Psoas muscle (tissue), 8 donors: Measurements from ENCODE around the gene ITSN1. TPM values are rescaled to one million over a fixed set of nuclear protein-coding genes. Genes with fewer than 3 reads are reported as not detected.

ENCODE experiments used
- ATAC-seq, 4 donors: fragments of 200-7000 bp; cut with Tn5 transposase; one replicate each; pipeline ENCODE4 v1.9.1; 2020; ENCODE audit warnings: moderate library complexity in 3 of 4, mild to moderate bottlenecking in 2 of 4
- DNase-seq, 2 donors: peaks; one replicate each; pipeline ENCODE4 v3.0.0-alpha.2; 2020
- H3K27ac ChIP-seq: fragments of 200-600 bp; one replicate; pipeline ENCODE4 v1.8.0; 2022
- H3K27me3 ChIP-seq, 3 donors: fragments of 200-600 bp in 1 of 3; one replicate each; pipeline versions ENCODE4 v1.6.1 to v1.8.0; 2013 to 2022; ENCODE audit warnings: low read length in 2 of 3, mild to moderate bottlenecking in 2 of 3, moderate library complexity in 1 of 3; ENCODE audit not compliant: insufficient read depth in 3 of 3
- H3K36me3 ChIP-seq, 2 donors: fragments of 200-600 bp in 1 of 2; one replicate each; pipeline versions ENCODE4 v1.6.1 to v1.8.0; 2013 to 2022; ENCODE audit warnings: low read depth in 1 of 2, mild to moderate bottlenecking in 1 of 2, moderate library complexity in 1 of 2; ENCODE audit not compliant: insufficient read depth in 1 of 2
- H3K4me1 ChIP-seq: fragments of 200-600 bp; one replicate; pipeline ENCODE4 v1.8.0; 2022
- H3K4me3 ChIP-seq: fragments of 200-600 bp; one replicate; pipeline ENCODE4 v1.8.0; 2022; ENCODE audit warnings: mild to moderate bottlenecking
- H3K9me3 ChIP-seq: fragments of 200-600 bp; one replicate; pipeline ENCODE4 v1.8.0; 2022
- WGBS, 3 donors: extraction: QIAGEN DNeasy Blood & Tissue Kit; methylation state at CpG; one replicate each; pipeline versions ENCODE4 v1.1.6 to v1.1.7; 2013; 5-methylcytosine and 5-hydroxymethylcytosine counted together
- intact Hi-C, 2 donors: fragments of 100-400 bp; cut with DNase I; formaldehyde crosslinking; loops; one replicate each; pipeline versions ENCODE4 v1.11.0 to v1.14.2; 2022
- polyA plus RNA-seq, 3 donors: library from polyadenylated mRNA; stranded (reverse); fragments of 200-250 nt; gene quantifications; one replicate each; pipeline ENCODE4 v1.2.3, GENCODE V29; 2013
- total RNA-seq, 4 donors: library from RNA; stranded (reverse); fragmentation: NEBNext Ultra II Directional in 2 of 4; extraction: Animal tissue kit (Norgen Biotek cat#: 25700) in 2 of 4; gene quantifications; one replicate each; pipeline versions ENCODE4 v1.2.1 to v1.2.4, GENCODE V29; 2021 to 2023
- TF ChIP-seq, protein P1 (sequence below): fragments of 200-600 bp; IDR thresholded peaks from one replicate; pipeline ENCODE4 v1.8.0; 2022; ENCODE audit warnings: antibody characterized with exemption
- donor health status: healthy with polysubstance abuse.
- donor health status: DM: no; HTN: no; CAD: no; lungs with moderate emphysema.
- donor health status: Bipolar disorder and iron deficiency.
- donor health status: healthy.
- donor health status: DM: yes; HTN: yes; CAD: no.
- donor health status: DM: no; HTN: no; CAD: no.
- donor health status: DM: no; HTN: no; CAD: no.
- donor health status: DM: yes; HTN: yes; CAD: no.

Gene ITSN1
- total and polyA plus RNA-seq, 7 donors, result 9.3 to 43.8 (median 22.4) TPM

DNA sequence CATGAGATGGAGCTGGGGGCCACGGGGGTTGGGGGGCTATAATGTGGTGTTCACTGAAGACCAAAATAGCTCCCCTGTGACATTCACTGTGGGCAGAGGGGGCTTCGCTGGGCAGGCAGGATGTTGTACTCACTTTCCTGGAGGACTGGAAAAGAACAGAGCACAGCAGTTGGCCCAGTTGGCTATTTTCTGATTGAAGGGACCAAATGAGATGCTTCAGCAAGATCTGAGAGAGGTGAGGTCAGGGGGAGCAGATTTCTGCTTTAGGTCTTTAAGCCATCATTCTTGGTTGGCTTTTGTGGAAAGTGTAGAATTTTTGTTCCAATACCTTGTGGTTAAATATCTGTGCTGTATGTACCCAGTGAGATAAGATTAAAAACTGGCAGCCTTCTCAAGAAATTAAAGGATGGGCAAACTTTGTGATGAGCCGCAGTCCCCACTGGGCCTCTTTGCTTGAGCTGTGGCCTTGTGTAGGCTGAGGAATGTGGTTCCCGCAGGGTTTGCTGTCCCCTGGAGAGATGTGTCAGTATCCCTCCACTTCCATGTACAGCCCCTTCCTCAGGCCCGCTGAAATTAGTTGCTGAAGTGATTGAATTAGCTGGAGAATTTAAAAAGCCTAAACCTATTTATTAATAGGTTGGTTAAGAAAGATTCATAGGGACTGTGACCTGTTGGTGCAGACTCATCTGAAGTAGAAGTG, 192.7 kb downstream of the ITSN1 start:
- 82 to 91% (median 91%) methylated on average over 5 of the region's 5 CpGs for WGBS, 3 donors
- H3K9me3 ChIP-seq, result no peaks in the 10 kb centered on the region
- TF ChIP-seq, protein P1, sequence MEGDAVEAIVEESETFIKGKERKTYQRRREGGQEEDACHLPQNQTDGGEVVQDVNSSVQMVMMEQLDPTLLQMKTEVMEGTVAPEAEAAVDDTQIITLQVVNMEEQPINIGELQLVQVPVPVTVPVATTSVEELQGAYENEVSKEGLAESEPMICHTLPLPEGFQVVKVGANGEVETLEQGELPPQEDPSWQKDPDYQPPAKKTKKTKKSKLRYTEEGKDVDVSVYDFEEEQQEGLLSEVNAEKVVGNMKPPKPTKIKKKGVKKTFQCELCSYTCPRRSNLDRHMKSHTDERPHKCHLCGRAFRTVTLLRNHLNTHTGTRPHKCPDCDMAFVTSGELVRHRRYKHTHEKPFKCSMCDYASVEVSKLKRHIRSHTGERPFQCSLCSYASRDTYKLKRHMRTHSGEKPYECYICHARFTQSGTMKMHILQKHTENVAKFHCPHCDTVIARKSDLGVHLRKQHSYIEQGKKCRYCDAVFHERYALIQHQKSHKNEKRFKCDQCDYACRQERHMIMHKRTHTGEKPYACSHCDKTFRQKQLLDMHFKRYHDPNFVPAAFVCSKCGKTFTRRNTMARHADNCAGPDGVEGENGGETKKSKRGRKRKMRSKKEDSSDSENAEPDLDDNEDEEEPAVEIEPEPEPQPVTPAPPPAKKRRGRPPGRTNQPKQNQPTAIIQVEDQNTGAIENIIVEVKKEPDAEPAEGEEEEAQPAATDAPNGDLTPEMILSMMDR, result no peak
- H3K27ac ChIP-seq, result no peak overlapping the region
- ATAC-seq (no peak), DNase-seq (no peak)
- intact Hi-C loops, result no loop called here
- H3K4me3 ChIP-seq, result no peak overlapping the region
- peaks cover 0 to 50% of the 10 kb centered on the region in 2 donors for H3K36me3 ChIP-seq
- H3K4me1 ChIP-seq, result no peaks in the 10 kb centered on the region
- H3K27me3 ChIP-seq, result no peaks in the 10 kb centered on the region

- TF ChIP-seq, protein P1, result no peak
- DNase-seq (no peak), ATAC-seq (no peak)
- Histone ChIP-seq H3K4me1 (no peaks in the 10 kb centered on the region), H3K27ac (no peak overlapping the region), H3K27me3 (no peaks in the 10 kb centered on the region), H3K9me3 (no peaks in the 10 kb centered on the region), H3K4me3 (no peak overlapping the region), H3K36me3 (peaks cover 0 to 47% of the 10 kb centered on the region in 2 donors)
- WGBS, 3 donors, result 84 to 96% (median 87%) methylated on average over 4 of the region's 4 CpGs
- intact Hi-C loops, result no loop called here
These were observed 193.6 kb downstream of the ITSN1 start for GRCh38 chr21:33835920-33836319.

GRCh38 chr21:33836408-33836807, 194.1 kb downstream of the ITSN1 start:
- no peak for ATAC-seq
- intact Hi-C loops, result no loop called here
- WGBS, 3 donors, result 94 to 98% (median 95%) methylated on average over 11 of the region's 11 CpGs
- no peaks in the 10 kb centered on the region for H3K9me3 ChIP-seq
- no peak overlapping the region for H3K27ac ChIP-seq
- no peaks in the 10 kb centered on the region for H3K27me3 ChIP-seq
- H3K36me3 ChIP-seq, result peaks cover 0 to 43% of the 10 kb centered on the region in 2 donors
- H3K4me3 ChIP-seq, result no peak overlapping the region
- no peak for DNase-seq
- H3K4me1 ChIP-seq, result no peaks in the 10 kb centered on the region
- TF ChIP-seq, protein P1, result no peak

GRCh38 chr21:33839167-33839716, 196.9 kb downstream of the ITSN1 start:
- intact Hi-C loops, result no loop called here
- TF ChIP-seq, protein P1, result no peak
- ATAC-seq (no peak), DNase-seq (no peak)
- H3K4me3 ChIP-seq, result no peak overlapping the region
- WGBS, 3 donors, result 96 to 98% (median 97%) methylated on average over 5 of the region's 5 CpGs
- peaks cover 0 to 34% of the 10 kb centered on the region in 2 donors for H3K36me3 ChIP-seq
- H3K27ac ChIP-seq, result no peak overlapping the region
- no peaks in the 10 kb centered on the region for H3K4me1 ChIP-seq
- no peaks in the 10 kb centered on the region for H3K27me3 ChIP-seq
- H3K9me3 ChIP-seq, result no peaks in the 10 kb centered on the region
